Progenitor cell of endocrine pancreas (in vitro differentiated cells): ENCODE data around the gene BUD13. TPM values are rescaled to one million over a fixed set of nuclear protein-coding genes. Genes with fewer than 3 reads are reported as not detected.

Experiments used
- DNase-seq: peaks from one replicate; pipeline ENCODE4 v3.0.0; 2021; ENCODE audit warnings: low spot score; ENCODE audit not compliant: unreplicated experiment
- H3K27ac Mint-ChIP-seq: 2 replicates; pipeline ENCODE4 v1.8.0; 2021; ENCODE audit warnings: mild to moderate bottlenecking, moderate library complexity, mixed read lengths
- H3K27me3 Mint-ChIP-seq: 2 replicates; pipeline ENCODE4 v1.8.0; 2021; ENCODE audit warnings: mixed read lengths
- H3K36me3 Mint-ChIP-seq: 2 replicates; pipeline ENCODE4 v1.8.0; 2022; ENCODE audit warnings: mixed read lengths; ENCODE audit not compliant: insufficient read depth
- H3K4me1 Mint-ChIP-seq: 2 replicates; pipeline ENCODE4 v1.8.0; 2021; ENCODE audit warnings: low read depth, mixed read lengths
- H3K4me3 Mint-ChIP-seq: 2 replicates; pipeline ENCODE4 v1.8.0; 2021; ENCODE audit warnings: low read depth, mild to moderate bottlenecking, moderate library complexity, mixed read lengths
- H3K9me3 Mint-ChIP-seq: 2 replicates; pipeline ENCODE4 v1.8.0; 2021; ENCODE audit warnings: low read depth, mixed read lengths
- CTCF ChIP-seq: fragments of 200-600 bp; sonication (generic); IDR thresholded peaks from one replicate; pipeline ENCODE4 v1.5.0; 2021; ENCODE audit warnings: antibody characterized with exemption, mild to moderate bottlenecking; ENCODE audit not compliant: unreplicated experiment
- total RNA-seq: library from RNA; stranded (reverse); gene quantifications from 2 replicates; pipeline ENCODE4 v1.2.1, GENCODE V29; 2021

BUD13 gene
- total RNA-seq, 1 donor from 2014 or later, result 26.8 TPM

GRCh38 chr11:116778556-116778955 is 5.8 kb upstream of the BUD13 start:
- H3K9me3 Mint-ChIP-seq, result no peaks in the 10 kb centered on the region
- H3K4me1 Mint-ChIP-seq, result peaks cover 8% of the 10 kb centered on the region
- peaks cover 40% of the 10 kb centered on the region for H3K36me3 Mint-ChIP-seq
- no peak for TF ChIP-seq CTCF
- DNase-seq, result no peak
- H3K4me3 Mint-ChIP-seq, result no peak overlapping the region
- no peaks in the 10 kb centered on the region for H3K27me3 Mint-ChIP-seq
- peak overlapping the region; percentile 16 for H3K27ac Mint-ChIP-seq

GRCh38 chr11:116777056-116777455 is 4.3 kb upstream of the BUD13 start:
- peaks cover 31% of the 10 kb centered on the region for H3K36me3 Mint-ChIP-seq
- peaks cover 14% of the 10 kb centered on the region for H3K4me1 Mint-ChIP-seq
- no peak for DNase-seq
- TF ChIP-seq CTCF, result no peak
- H3K27ac Mint-ChIP-seq, result peak overlapping the region; percentile 1
- H3K9me3 Mint-ChIP-seq, result no peaks in the 10 kb centered on the region
- no peak overlapping the region for H3K4me3 Mint-ChIP-seq
- no peaks in the 10 kb centered on the region for H3K27me3 Mint-ChIP-seq

GRCh38 chr11:116776522-116776984 is 3.8 kb upstream of the BUD13 start:
- peaks cover 19% of the 10 kb centered on the region for H3K4me1 Mint-ChIP-seq
- H3K27ac Mint-ChIP-seq, result no peak overlapping the region

GRCh38 chr11:116775975-116776374 is 3.2 kb upstream of the BUD13 start:
- Mint-ChIP-seq H3K36me3 (peaks cover 26% of the 10 kb centered on the region), H3K4me3 (no peak overlapping the region), H3K9me3 (no peaks in the 10 kb centered on the region), H3K4me1 (peaks cover 24% of the 10 kb centered on the region), H3K27ac (no peak overlapping the region), H3K27me3 (no peaks in the 10 kb centered on the region)
- no peak for DNase-seq
- TF ChIP-seq CTCF, result no peak

More at GRCh38 chr11:116776522-116776984, 3.8 kb upstream of the BUD13 start:
- no peak for DNase-seq
- H3K9me3 Mint-ChIP-seq, result no peaks in the 10 kb centered on the region
- peaks cover 31% of the 10 kb centered on the region for H3K36me3 Mint-ChIP-seq
- no peak overlapping the region for H3K4me3 Mint-ChIP-seq
- TF ChIP-seq CTCF, result no peak
- no peaks in the 10 kb centered on the region for H3K27me3 Mint-ChIP-seq

GRCh38 chr11:116774661-116775060 is 1.9 kb upstream of the BUD13 start:
- no peak overlapping the region for H3K4me3 Mint-ChIP-seq
- H3K36me3 Mint-ChIP-seq, result peaks cover 26% of the 10 kb centered on the region
- H3K27me3 Mint-ChIP-seq, result no peaks in the 10 kb centered on the region

More at GRCh38 chr11:116774661-116775060, 1.9 kb upstream of the BUD13 start:
- peaks cover 25% of the 10 kb centered on the region for H3K4me1 Mint-ChIP-seq
- peak overlapping the region; percentile 69 for H3K27ac Mint-ChIP-seq
- no peak for DNase-seq
- H3K9me3 Mint-ChIP-seq, result no peaks in the 10 kb centered on the region
- TF ChIP-seq CTCF, result no peak
